ENCODE measurements around the gene SGPP2.
"Not testable (repeated sequence)": the region's sequence is repeated elsewhere in the genome, so short reads cannot be mapped to it uniquely, and the experiment has no call there.

Gene SGPP2

GRCh38 chr2:222532315-222532714 lies 108.0 kb downstream of the SGPP2 start:
- no peak for DNase-seq

- DNase-seq = peak; percentile 1
Measured at GRCh38 chr2:222535477-222535876, 111.1 kb downstream of the SGPP2 start.

GRCh38 chr2:222538535-222538934 lies 114.2 kb downstream of the SGPP2 start:
- DNase-seq = no peak

GRCh38 chr2:222544661-222545060 lies 120.3 kb downstream of the SGPP2 start:
- no peak for DNase-seq

GRCh38 chr2:222545823-222546795 lies 121.8 kb downstream of the SGPP2 start:
- no peak for DNase-seq

- DNase-seq = no peak
Measured at GRCh38 chr2:222547083-222547482, 122.7 kb downstream of the SGPP2 start.

GRCh38 chr2:222548992-222549391 lies 124.6 kb downstream of the SGPP2 start:
- DNase-seq = no peak

- DNase-seq = no peak
Measured at GRCh38 chr2:222554517-222554916, 130.2 kb downstream of the SGPP2 start.

- no peak for DNase-seq
Measured at GRCh38 chr2:222561151-222561550, 136.8 kb downstream of the SGPP2 start.

GRCh38 chr2:222561817-222562645 lies 137.7 kb downstream of the SGPP2 start:
- DNase-seq = peak; percentile 13

- DNase-seq = no peak
Measured at GRCh38 chr2:222563106-222563718, 138.9 kb downstream of the SGPP2 start.

- DNase-seq = no peak
Measured at GRCh38 chr2:222563936-222564335, 139.6 kb downstream of the SGPP2 start.

GRCh38 chr2:222566229-222566628 lies 141.9 kb downstream of the SGPP2 start:
- DNase-seq = no peak

GRCh38 chr2:222568865-222569264 lies 144.5 kb downstream of the SGPP2 start:
- no peak for DNase-seq

GRCh38 chr2:222569826-222570225 lies 145.5 kb downstream of the SGPP2 start:
- no peak for DNase-seq

GRCh38 chr2:222572264-222572721 lies 147.9 kb downstream of the SGPP2 start:
- DNase-seq = no peak

GRCh38 chr2:222572751-222573174 lies 148.4 kb downstream of the SGPP2 start:
- DNase-seq = no peak

GRCh38 chr2:222575618-222576017 lies 151.3 kb downstream of the SGPP2 start:
- no peak for DNase-seq

- no peak for DNase-seq
Measured at GRCh38 chr2:222576171-222577081, 152.1 kb downstream of the SGPP2 start.

- DNase-seq = no peak
Measured at GRCh38 chr2:222577341-222577740, 153.0 kb downstream of the SGPP2 start.

GRCh38 chr2:222582928-222583327 lies 158.6 kb downstream of the SGPP2 start:
- DNase-seq = no peak

- not testable (repeated sequence) for DNase-seq
Measured at GRCh38 chr2:222584589-222584988, 160.2 kb downstream of the SGPP2 start.
